Colonic mucosa (tissue), 4 donors: ENCODE data around the gene HEG1. TPM values are rescaled to one million over a fixed set of nuclear protein-coding genes. Genes with fewer than 3 reads are reported as not detected.
"Not testable (repeated sequence)": the region's sequence is repeated elsewhere in the genome, so short reads cannot be mapped to it uniquely, and the experiment has no call there.

Experiments
- DNase-seq: peaks from one replicate; pipeline ENCODE4 v3.0.0-alpha.2; 2020
- H3K27ac ChIP-seq: fragments of 200-600 bp; one replicate; pipeline ENCODE4 v1.8.0; 2021
- H3K27me3 ChIP-seq: fragments of 200-600 bp; one replicate; pipeline ENCODE4 v1.8.0; 2021
- H3K36me3 ChIP-seq: fragments of 200-600 bp; one replicate; pipeline ENCODE4 v1.8.0; 2021
- H3K4me1 ChIP-seq: fragments of 200-600 bp; one replicate; pipeline ENCODE4 v1.8.0; 2021; ENCODE audit warnings: mild to moderate bottlenecking
- H3K4me3 ChIP-seq: fragments of 200-600 bp; one replicate; pipeline ENCODE4 v1.8.0; 2021
- H3K9ac ChIP-seq, 2 donors: one replicate each; pipeline ENCODE4 v1.7.0; 2013; ENCODE audit warnings: control low read depth in 2 of 2, low read depth in 2 of 2, low read length in 2 of 2
- H3K9me3 ChIP-seq: fragments of 200-600 bp; one replicate; pipeline ENCODE4 v1.8.0; 2021
- intact Hi-C: fragments of 100-400 bp; cut with DNase I; formaldehyde crosslinking; loops from one replicate; pipeline ENCODE4 v1.14.1; 2022
- total RNA-seq, 2 donors: library from RNA; stranded (reverse); fragmentation: NEBNext Ultra II Directional in 1 of 2; extraction: Animal tissue kit (Norgen Biotek cat#: 25700) in 1 of 2; gene quantifications; one replicate each; pipeline ENCODE4 v1.2.1, GENCODE V29; 2021
- TF ChIP-seq, protein P1 (sequence below): fragments of 200-600 bp; IDR thresholded peaks from one replicate; pipeline ENCODE4 v1.8.0; 2022; ENCODE audit warnings: antibody characterized with exemption, mild to moderate bottlenecking
- donor health status: healthy.
- donor health status: DM: no; HTN: no; CAD: no.
- donor health status: DM: no; HTN: no; CAD: no.

HEG1 gene
- total RNA-seq, 2 donors from 2014 or later = 5.1 to 10.7 TPM

DNA sequence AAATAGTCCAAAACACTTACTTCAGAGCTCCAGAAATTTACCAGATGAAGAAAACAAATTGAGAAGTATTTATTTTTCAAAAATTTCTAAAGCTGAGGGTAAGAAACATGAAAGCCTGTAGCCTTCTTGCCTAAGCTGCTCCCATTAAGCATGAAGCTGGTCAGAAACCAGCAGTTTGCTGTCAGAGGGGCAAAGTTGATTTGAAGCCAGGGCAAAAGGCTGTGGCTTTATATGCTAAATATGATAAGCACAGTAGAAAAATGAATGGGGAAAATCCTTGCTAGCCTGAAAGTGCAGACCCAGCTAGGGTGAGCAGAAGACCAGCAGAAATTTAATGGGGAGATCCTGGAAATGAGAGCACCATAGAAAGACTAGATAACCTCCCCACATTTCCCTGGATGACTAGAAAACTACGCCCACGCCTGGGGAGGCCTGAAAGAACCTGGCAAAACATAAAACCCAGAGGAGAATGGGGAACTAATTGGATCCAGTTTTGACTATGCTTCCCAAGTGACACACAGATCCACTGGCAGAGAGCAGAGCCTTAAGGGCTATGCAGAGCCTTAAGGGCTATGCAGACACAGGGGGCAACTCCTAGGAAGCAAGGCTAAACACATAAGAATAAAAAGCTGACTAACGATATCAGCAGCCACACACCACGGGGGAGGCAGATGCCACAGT is 43.0 kb upstream of the HEG1 start:
- H3K27ac ChIP-seq = no peak overlapping the region
- no peak for DNase-seq
- no peaks in the 10 kb centered on the region for H3K27me3 ChIP-seq
- no peaks in the 10 kb centered on the region for H3K9me3 ChIP-seq
- H3K36me3 ChIP-seq = no peaks in the 10 kb centered on the region
- intact Hi-C loops = no loop called here
- TF ChIP-seq, protein P1, sequence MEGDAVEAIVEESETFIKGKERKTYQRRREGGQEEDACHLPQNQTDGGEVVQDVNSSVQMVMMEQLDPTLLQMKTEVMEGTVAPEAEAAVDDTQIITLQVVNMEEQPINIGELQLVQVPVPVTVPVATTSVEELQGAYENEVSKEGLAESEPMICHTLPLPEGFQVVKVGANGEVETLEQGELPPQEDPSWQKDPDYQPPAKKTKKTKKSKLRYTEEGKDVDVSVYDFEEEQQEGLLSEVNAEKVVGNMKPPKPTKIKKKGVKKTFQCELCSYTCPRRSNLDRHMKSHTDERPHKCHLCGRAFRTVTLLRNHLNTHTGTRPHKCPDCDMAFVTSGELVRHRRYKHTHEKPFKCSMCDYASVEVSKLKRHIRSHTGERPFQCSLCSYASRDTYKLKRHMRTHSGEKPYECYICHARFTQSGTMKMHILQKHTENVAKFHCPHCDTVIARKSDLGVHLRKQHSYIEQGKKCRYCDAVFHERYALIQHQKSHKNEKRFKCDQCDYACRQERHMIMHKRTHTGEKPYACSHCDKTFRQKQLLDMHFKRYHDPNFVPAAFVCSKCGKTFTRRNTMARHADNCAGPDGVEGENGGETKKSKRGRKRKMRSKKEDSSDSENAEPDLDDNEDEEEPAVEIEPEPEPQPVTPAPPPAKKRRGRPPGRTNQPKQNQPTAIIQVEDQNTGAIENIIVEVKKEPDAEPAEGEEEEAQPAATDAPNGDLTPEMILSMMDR = no peak
- no peak overlapping the region for H3K4me3 ChIP-seq
- H3K4me1 ChIP-seq = no peaks in the 10 kb centered on the region
- H3K9ac ChIP-seq = no peak overlapping the region

DNA sequence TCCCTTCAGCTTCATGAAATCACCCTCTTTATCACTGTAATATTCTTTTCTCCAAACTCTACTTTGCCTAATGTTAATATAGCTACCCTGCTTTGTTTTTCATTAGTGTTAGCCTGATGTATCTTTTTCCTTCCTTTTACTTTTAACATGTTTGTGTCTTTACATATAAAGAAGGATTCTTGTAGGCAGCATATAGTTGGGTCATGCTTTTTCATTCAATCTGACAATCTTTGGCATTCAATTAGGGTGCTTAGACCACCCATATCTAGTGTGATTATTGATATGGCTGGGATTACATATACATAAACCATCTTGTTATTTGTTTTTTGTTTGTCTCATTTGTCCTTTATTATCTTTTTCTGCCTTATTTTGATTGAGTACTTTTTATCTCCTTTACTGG is 34.9 kb upstream of the HEG1 start:
- no peaks in the 10 kb centered on the region for H3K27me3 ChIP-seq
- H3K9me3 ChIP-seq = no peaks in the 10 kb centered on the region
- H3K9ac ChIP-seq = no peak overlapping the region
- DNase-seq = no peak
- no peak overlapping the region for H3K4me3 ChIP-seq
- intact Hi-C loops = no loop called here
- TF ChIP-seq, protein P1 = no peak
- H3K4me1 ChIP-seq = no peaks in the 10 kb centered on the region
- no peak overlapping the region for H3K27ac ChIP-seq
- H3K36me3 ChIP-seq = no peaks in the 10 kb centered on the region

DNA sequence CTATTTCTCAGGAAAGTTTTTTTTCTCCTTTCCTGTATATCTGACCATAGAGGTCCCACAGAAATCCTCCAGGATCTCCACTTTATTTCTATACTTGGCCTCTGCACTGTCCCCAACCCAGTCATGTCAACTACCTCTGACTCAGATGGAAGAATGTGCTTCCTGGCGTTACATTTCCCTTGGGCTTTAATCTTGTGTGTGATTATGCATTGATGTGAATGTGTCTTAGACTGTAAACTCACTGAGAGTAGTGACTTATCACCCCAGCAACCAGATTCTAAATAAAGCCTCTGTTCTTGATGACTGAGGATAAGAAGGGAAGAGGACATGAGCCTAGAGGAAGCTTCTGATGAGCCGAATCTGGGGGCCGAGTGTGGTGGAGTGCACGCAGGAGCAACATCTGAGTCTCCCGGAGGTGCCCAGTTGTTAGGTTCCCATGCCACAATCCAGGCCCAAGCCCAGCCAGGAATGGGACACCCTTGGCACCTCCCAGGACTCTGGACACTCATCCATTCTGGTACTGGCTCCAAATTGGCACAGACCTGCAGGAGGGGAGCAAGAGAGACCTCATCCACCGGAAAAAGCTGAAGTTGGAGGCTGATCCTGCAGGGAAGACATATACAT is 32.1 kb upstream of the HEG1 start:
- intact Hi-C loops = no loop called here

DNA sequence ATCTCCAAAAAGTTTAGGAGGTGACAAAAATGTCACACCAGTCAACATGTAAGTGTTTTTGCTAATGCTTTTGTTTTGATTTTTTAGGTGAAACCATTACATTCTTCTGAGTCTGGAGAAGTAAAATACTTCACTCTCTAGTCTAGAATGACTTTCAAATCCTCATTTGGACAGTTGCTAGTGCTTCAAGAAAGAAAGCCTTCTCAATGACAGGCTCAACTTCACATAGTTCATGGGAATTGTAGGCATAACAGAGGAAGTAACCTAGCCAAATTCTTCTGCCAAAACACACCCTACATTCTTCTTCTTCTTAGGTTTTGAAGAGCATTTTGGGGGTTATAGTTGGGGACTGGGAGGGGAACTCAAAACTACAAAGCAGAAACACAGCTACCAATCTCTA is 29.4 kb upstream of the HEG1 start:
- TF ChIP-seq, protein P1 = no peak
- Histone ChIP-seq H3K4me3 (no peak overlapping the region), H3K9me3 (no peaks in the 10 kb centered on the region), H3K4me1 (no peaks in the 10 kb centered on the region), H3K9ac (no peak overlapping the region), H3K36me3 (no peaks in the 10 kb centered on the region), H3K27ac (no peak overlapping the region), H3K27me3 (no peaks in the 10 kb centered on the region)
- intact Hi-C loops = no loop called here
- no peak for DNase-seq

More for the DNA sequence above, 32.1 kb upstream of the HEG1 start:
- no peak overlapping the region for H3K9ac ChIP-seq
- no peaks in the 10 kb centered on the region for H3K9me3 ChIP-seq
- H3K36me3 ChIP-seq = no peaks in the 10 kb centered on the region
- no peak overlapping the region for H3K27ac ChIP-seq
- H3K4me1 ChIP-seq = no peaks in the 10 kb centered on the region
- H3K27me3 ChIP-seq = no peaks in the 10 kb centered on the region
- no peak for DNase-seq
- TF ChIP-seq, protein P1 = no peak
- H3K4me3 ChIP-seq = no peak overlapping the region

DNA sequence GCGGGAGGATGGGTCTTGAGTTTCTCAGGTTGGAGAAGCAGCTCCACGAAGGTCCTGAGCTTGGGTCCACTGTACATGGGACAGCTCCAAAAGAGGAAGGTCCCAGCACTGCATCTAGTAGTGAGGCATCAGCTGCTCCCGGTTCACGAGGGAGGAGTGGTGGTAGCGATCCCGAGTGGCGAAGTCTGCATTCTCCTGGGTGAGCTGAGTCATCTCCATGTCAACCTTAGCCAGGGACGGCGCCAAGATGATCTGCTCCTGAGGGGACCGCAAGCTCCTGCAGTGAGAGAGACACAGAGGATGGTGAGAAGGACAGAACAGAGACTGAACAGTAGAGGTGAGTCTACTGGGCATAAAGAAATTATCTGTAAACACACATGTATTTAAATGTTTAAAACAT is 28.0 kb upstream of the HEG1 start:
- no peak overlapping the region for H3K4me3 ChIP-seq
- no peak for DNase-seq
- no peaks in the 10 kb centered on the region for H3K9me3 ChIP-seq
- intact Hi-C loops = no loop called here
- no peaks in the 10 kb centered on the region for H3K36me3 ChIP-seq
- TF ChIP-seq, protein P1 = no peak
- H3K27me3 ChIP-seq = no peaks in the 10 kb centered on the region
- H3K9ac ChIP-seq = no peak overlapping the region
- H3K4me1 ChIP-seq = no peaks in the 10 kb centered on the region
- H3K27ac ChIP-seq = no peak overlapping the region

DNA sequence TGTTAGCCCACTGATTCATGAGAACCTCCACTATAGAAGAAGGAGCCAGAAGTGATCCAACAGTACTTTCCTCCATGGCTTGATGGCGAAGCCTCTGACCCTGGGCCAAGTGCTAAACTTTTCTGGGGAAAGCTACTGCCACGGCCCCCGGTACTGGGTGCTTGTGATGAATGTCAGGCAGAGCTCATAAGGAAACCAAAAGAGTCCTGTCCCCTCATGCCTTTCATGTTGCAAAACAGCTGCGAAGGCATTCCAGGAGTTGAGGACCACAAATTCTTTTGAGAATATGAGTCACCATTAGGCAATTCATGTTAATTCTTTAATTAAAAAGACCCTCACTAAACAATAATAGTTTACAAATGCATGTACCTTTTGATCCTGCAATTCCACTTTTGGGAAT is 26.5 kb upstream of the HEG1 start:
- H3K27me3 ChIP-seq, H3K4me1 ChIP-seq, DNase-seq, H3K4me3 ChIP-seq, H3K27ac ChIP-seq, intact Hi-C loops, H3K36me3 ChIP-seq, H3K9me3 ChIP-seq, H3K9ac ChIP-seq: not testable (repeated sequence)
